SU-DHL-6 (cell line): ENCODE results near the gene PPP6R3.

Experiments
- H2AFZ ChIP-seq: fragments of 200-600 bp; sonication (generic); 2 replicates; pipeline ENCODE4 v1.6.1; 2014; ENCODE audit warnings: low read depth, mild to moderate bottlenecking, moderate library complexity, mixed read lengths, antibody characterized with exemption, low read length; ENCODE audit not compliant: severe bottlenecking
- H3F3A ChIP-seq: fragments of 200-600 bp; shearing (Covaris generic); 2 replicates; pipeline ENCODE4 v1.6.0; 2016; ENCODE audit warnings: antibody characterized with exemption, mild to moderate bottlenecking; ENCODE audit not compliant: insufficient read depth
- H3K27ac ChIP-seq: fragments of 200-600 bp; sonication (generic); 2 replicates; pipeline ENCODE4 v1.5.1; 2016; ENCODE audit warnings: low read depth, mild to moderate bottlenecking, low read length, moderate library complexity, mixed read lengths
- H3K27me3 ChIP-seq: fragments of 200-600 bp; sonication (generic), shearing (Covaris generic); 2 replicates; pipeline ENCODE4 v1.6.0; 2014; ENCODE audit warnings: mild to moderate bottlenecking, low read length
- H3K36me3 ChIP-seq: fragments of 200-600 bp; sonication (generic); 2 replicates; pipeline ENCODE4 v1.6.1; 2014; ENCODE audit warnings: mild to moderate bottlenecking, low read length, mixed read lengths
- H3K4me2 ChIP-seq: fragments of 300-600, 200-600 bp; shearing (Covaris generic), sonication (generic); 2 replicates; pipeline ENCODE4 v1.6.0; 2014; ENCODE audit warnings: low read length, low read depth, mild to moderate bottlenecking; ENCODE audit not compliant: poor library complexity, severe bottlenecking
- H3K4me3 ChIP-seq: fragments of 200-600 bp; sonication (generic); 2 replicates; pipeline ENCODE4 v1.5.1; 2014; ENCODE audit warnings: antibody characterized with exemption, low read length, mild to moderate bottlenecking, mixed read lengths; ENCODE audit not compliant: insufficient read depth, poor library complexity, severe bottlenecking
- H3K79me2 ChIP-seq: fragments of 200-600 bp; sonication (generic); 2 replicates; pipeline ENCODE4 v1.6.1; 2014; ENCODE audit warnings: mild to moderate bottlenecking, low read length, moderate library complexity; ENCODE audit not compliant: insufficient read depth
- H3K9ac ChIP-seq: fragments of 200-600 bp; sonication (generic); 2 replicates; pipeline ENCODE4 v1.7.0; 2014; ENCODE audit warnings: mild to moderate bottlenecking, low read length
- H3K9me2 ChIP-seq: fragments of 200-600 bp; sonication (generic); replicated peaks from 2 replicates; pipeline ENCODE4 v1.6.1; 2014; ENCODE audit warnings: low read length; ENCODE audit not compliant: insufficient read depth
- H3K9me3 ChIP-seq: fragments of 200-600 bp; sonication (generic); 2 replicates; pipeline ENCODE4 v1.6.1; 2014; ENCODE audit warnings: low read length, mixed read lengths; ENCODE audit not compliant: insufficient read depth
- H4K20me1 ChIP-seq: fragments of 200-600 bp; sonication (generic); 2 replicates; pipeline ENCODE4 v1.6.1; 2014; ENCODE audit warnings: low read depth, mild to moderate bottlenecking, antibody characterized with exemption, low read length, moderate library complexity, mixed read lengths
- CTCF ChIP-seq: fragments of 200-600 bp; sonication (generic); IDR thresholded peaks from one replicate; pipeline ENCODE4 v1.5.1; 2017; ENCODE audit warnings: antibody characterized with exemption, mild to moderate bottlenecking, low read length, moderate library complexity; ENCODE audit not compliant: insufficient read depth, poor library complexity, severe bottlenecking
- EZH2phosphoT487 ChIP-seq: fragments of 200-600 bp; sonication (generic), shearing (Covaris generic); conservative IDR thresholded peaks from 2 replicates; pipeline ENCODE4 v1.6.1; 2018; ENCODE audit warnings: mild to moderate bottlenecking, antibody characterized with exemption, low read length, moderate library complexity, mixed read lengths

The PPP6R3 gene

GRCh38 chr11:68521969-68522652 lies 61.6 kb downstream of the PPP6R3 start:
- TF ChIP-seq CTCF (no peak), EZH2phosphoT487 (no peak)
- peaks cover 97% of the 10 kb centered on the region for H3K79me2 ChIP-seq
- H3K36me3 ChIP-seq = peaks cover 22% of the 10 kb centered on the region
- peaks cover 16% of the 10 kb centered on the region; the same call in 1 of the 2 replicates for H4K20me1 ChIP-seq
- H2AFZ ChIP-seq = no peak overlapping the region
- no peak overlapping the region for H3K9ac ChIP-seq
- H3K9me2 ChIP-seq = no peaks in the 10 kb centered on the region
- H3K9me3 ChIP-seq = no peaks in the 10 kb centered on the region
- no peak overlapping the region for H3K27ac ChIP-seq
- H3K27me3 ChIP-seq = no peaks in the 10 kb centered on the region
- no peak overlapping the region for H3K4me3 ChIP-seq
- H3F3A ChIP-seq = peaks cover 4% of the 10 kb centered on the region; the same call in 1 of the 2 replicates
- no peak overlapping the region for H3K4me2 ChIP-seq

- Histone ChIP-seq H3F3A (peaks cover 4% of the 10 kb centered on the region; the same call in 1 of the 2 replicates), H3K79me2 (peaks cover 97% of the 10 kb centered on the region), H4K20me1 (peaks cover 14% of the 10 kb centered on the region; the same call in 1 of the 2 replicates), H3K9me3 (no peaks in the 10 kb centered on the region), H3K36me3 (peaks cover 22% of the 10 kb centered on the region), H3K27me3 (no peaks in the 10 kb centered on the region), H3K9ac (no peak overlapping the region), H3K27ac (no peak overlapping the region), H3K4me2 (no peak overlapping the region), H2AFZ (no peak overlapping the region), H3K9me2 (no peaks in the 10 kb centered on the region), H3K4me3 (no peak overlapping the region)
- TF ChIP-seq CTCF = no peak
- no peak for TF ChIP-seq EZH2phosphoT487
Observed at GRCh38 chr11:68523033-68523432, 62.5 kb downstream of the PPP6R3 start.

DNA sequence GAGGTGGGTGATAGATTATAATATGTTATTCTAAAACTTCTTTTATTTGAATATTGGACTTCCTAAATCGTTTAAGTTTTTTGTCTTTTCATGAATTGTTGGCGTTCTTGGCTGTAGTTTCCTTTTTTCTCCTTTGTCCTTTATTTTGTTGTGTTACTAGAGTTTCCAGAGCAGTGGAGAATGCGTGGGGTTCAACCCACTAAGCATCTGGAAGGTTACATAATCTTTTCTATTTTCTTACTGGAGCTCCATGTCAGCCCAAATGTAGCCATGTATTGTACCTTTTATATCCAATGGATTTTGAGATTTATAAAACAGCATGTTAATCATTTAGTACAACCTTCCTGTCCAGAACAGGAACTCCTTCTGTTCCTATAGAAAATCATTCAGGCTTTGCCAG lies 63.2 kb downstream of the PPP6R3 start:
- Histone ChIP-seq H3K4me3 (no peak overlapping the region), H3K4me2 (no peak overlapping the region), H3K9me2 (no peaks in the 10 kb centered on the region), H3K27ac (no peak overlapping the region), H3K79me2 (peaks cover 97% of the 10 kb centered on the region), H3K36me3 (peaks cover 24% of the 10 kb centered on the region), H3K27me3 (no peaks in the 10 kb centered on the region), H3K9ac (no peak overlapping the region), H3K9me3 (no peaks in the 10 kb centered on the region), H4K20me1 (peaks cover 10% of the 10 kb centered on the region; the same call in 1 of the 2 replicates), H3F3A (no peaks in the 10 kb centered on the region), H2AFZ (no peak overlapping the region)
- TF ChIP-seq CTCF = no peak
- TF ChIP-seq EZH2phosphoT487 = no peak
